PC-9 (cell line): ENCODE results near the gene LTBP3. TPM values are rescaled to one million over a fixed set of nuclear protein-coding genes. Genes with fewer than 3 reads are reported as not detected.

Experiments
- BruUV-seq: library from RNA; stranded (reverse); fragments of 400-500 nt; replicated peaks from 2 replicates; lab custom pipeline; 2021; lab: Mats Ljungman, UMichigan
- CTCF ChIA-PET: fragments of 300-600 bp; sonication (Branson Sonifier 250); formaldehyde crosslinking; loops from one replicate; lab custom pipeline; 2022; ENCODE audit warnings: antibody characterized with exemption; lab: Charles Lee
- POLR2A ChIA-PET: fragments of 300-600 bp; sonication (Branson Sonifier 250); formaldehyde crosslinking; loops from one replicate; lab custom pipeline; 2022; ENCODE audit warnings: antibody characterized with exemption; ENCODE audit not compliant: unreplicated experiment; lab: Charles Lee
- DNase-seq, 2 experiments: peaks; one replicate each; pipeline versions ENCODE4 v3.0.0 to v3.0.0-alpha.2; 2015 to 2022; ENCODE audit warnings: mixed read lengths in 1 of 2
- H2AFZ ChIP-seq: fragments of 200-600 bp; sonication (generic); 2 replicates; pipeline ENCODE4 v1.8.1; 2017; ENCODE audit warnings: antibody characterized with exemption
- H3F3A ChIP-seq: fragments of 200-600 bp; sonication (generic); 2 replicates; pipeline ENCODE4 v1.8.1; 2017; ENCODE audit warnings: antibody characterized with exemption, mild to moderate bottlenecking, low read depth; ENCODE audit not compliant: insufficient read depth
- H3K27ac ChIP-seq: fragments of 200-600 bp; sonication (generic); 2 replicates; pipeline ENCODE4 v1.6.1; 2016; ENCODE audit warnings: mixed run types
- H3K27me3 ChIP-seq: fragments of 200-600 bp; sonication (generic); 2 replicates; pipeline ENCODE4 v1.6.1; 2016; ENCODE audit warnings: low read depth, mixed run types; ENCODE audit not compliant: insufficient read depth
- H3K36me3 ChIP-seq: fragments of 200-600 bp; sonication (generic); 2 replicates; pipeline ENCODE4 v1.6.1; 2016; ENCODE audit warnings: low read depth, mixed run types
- H3K4me1 ChIP-seq: fragments of 200-600 bp; sonication (generic); replicated peaks from 2 replicates; pipeline ENCODE4 v1.6.1; 2016; ENCODE audit warnings: mixed run types; ENCODE audit not compliant: insufficient read depth
- H3K4me2 ChIP-seq: fragments of 200-600 bp; sonication (generic); 2 replicates; pipeline ENCODE4 v1.6.1; 2017; ENCODE audit warnings: mixed run types
- H3K4me3 ChIP-seq: fragments of 200-600 bp; sonication (generic); 2 replicates; pipeline ENCODE4 v1.6.1; 2016; ENCODE audit warnings: mixed run types
- H3K79me2 ChIP-seq: fragments of 200-600 bp; sonication (generic); 2 replicates; pipeline ENCODE4 v1.6.1; 2017; ENCODE audit warnings: low read depth, mixed run types
- H3K9me2 ChIP-seq: fragments of 200-600 bp; sonication (generic); 2 replicates; pipeline ENCODE4 v1.8.1; 2017; ENCODE audit warnings: mild to moderate bottlenecking; ENCODE audit not compliant: insufficient read depth
- H3K9me3 ChIP-seq: fragments of 200-600 bp; sonication (generic); 2 replicates; pipeline ENCODE4 v1.8.1; 2016; ENCODE audit warnings: low read depth; ENCODE audit not compliant: insufficient read depth
- H4K20me1 ChIP-seq: fragments of 200-600 bp; sonication (generic); 2 replicates; pipeline ENCODE4 v1.8.1; 2017; ENCODE audit not compliant: insufficient read depth
- EZH2 ChIP-seq: fragments of 200-600 bp; sonication (generic); IDR thresholded peaks from 2 replicates; pipeline ENCODE4 v1.8.0; 2017; ENCODE audit warnings: antibody characterized with exemption, low read depth
- intact Hi-C: fragments of 100-400 bp; cut with micrococcal nuclease; formaldehyde crosslinking; loops from one replicate; pipeline ENCODE4 v1.10.0; 2022; ENCODE audit not compliant: unreplicated experiment
- total RNA-seq: library from RNA; stranded (reverse); gene quantifications from 2 replicates; pipeline ENCODE4 v1.2.3, GENCODE V29; 2021
- TF ChIP-seq, protein P1 (sequence below): fragments of 200-600 bp; sonication (generic); conservative IDR thresholded peaks from 2 replicates; pipeline ENCODE4 v1.6.1; 2017; ENCODE audit warnings: mixed run types, antibody characterized with exemption, mild to moderate bottlenecking, moderate library complexity

LTBP3 gene
- total RNA-seq, 1 experiment from 2014 or later: 455 TPM

DNA sequence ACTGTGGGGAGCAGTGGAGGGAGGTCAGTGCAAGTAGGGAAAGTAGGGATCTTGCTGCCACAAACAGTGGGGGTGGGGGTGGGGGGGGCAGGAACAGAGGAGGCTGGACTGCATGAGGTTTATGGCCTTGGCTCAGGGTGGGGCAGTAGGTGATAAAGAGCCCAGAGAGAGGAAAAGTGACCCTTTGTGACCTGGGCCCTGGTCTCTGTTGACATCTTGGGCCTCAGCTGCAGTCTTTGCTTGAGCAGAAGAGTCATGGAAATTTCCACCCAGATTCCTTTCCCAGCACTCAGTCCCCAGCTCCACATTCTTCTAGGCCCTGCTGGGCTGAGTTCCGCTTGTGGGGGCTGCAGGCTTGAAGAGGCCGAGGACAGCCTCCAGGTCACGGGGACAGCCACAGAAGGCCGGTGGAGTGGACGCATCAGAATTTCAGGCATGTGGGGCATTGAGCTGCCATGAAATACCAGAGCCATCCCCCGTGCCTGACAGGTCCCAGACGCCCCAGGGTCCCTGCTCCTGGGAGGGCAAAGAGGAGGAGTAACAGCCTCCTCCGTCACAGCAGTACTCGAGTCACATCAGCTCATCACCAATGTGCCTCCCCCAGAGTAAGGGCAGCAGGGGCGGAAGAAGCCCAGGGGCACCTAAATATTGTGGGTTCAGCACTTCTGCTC, 69.0 kb downstream of the LTBP3 start:
- Histone ChIP-seq H3K27me3 (no peaks in the 10 kb centered on the region), H3K4me1 (peaks cover 93% of the 10 kb centered on the region), H3K79me2 (no peaks in the 10 kb centered on the region), H3K27ac (peak overlapping the region; percentile 88), H3K4me2 (peak overlapping the region; percentile 70), H3F3A (peaks cover 78% of the 10 kb centered on the region), H3K4me3 (no peak overlapping the region), H3K9me2 (no peaks in the 10 kb centered on the region), H3K9me3 (no peaks in the 10 kb centered on the region), H2AFZ (no peak overlapping the region), H3K36me3 (no peaks in the 10 kb centered on the region), H4K20me1 (no peaks in the 10 kb centered on the region)
- intact Hi-C loops: no loop called here
- ChIA-PET CTCF (interaction anchor here (0.6 to 1.4 kb wide), 4 partner anchors 12 to 57 kb away, joined by 3 to 7 read pairs (median 5); no protein-coding TSS in a partner anchor), POLR2A (interaction anchor here (0.6 to 2.7 kb wide), 10 partner anchors 9 to 68 kb away, joined by 3 to 42 read pairs (median 8); partner anchors contain the start of gene MALAT1)
- DNase-seq: peak; percentile 64 to 84
- BruUV-seq: no TSS peak
- TF ChIP-seq, protein P1, sequence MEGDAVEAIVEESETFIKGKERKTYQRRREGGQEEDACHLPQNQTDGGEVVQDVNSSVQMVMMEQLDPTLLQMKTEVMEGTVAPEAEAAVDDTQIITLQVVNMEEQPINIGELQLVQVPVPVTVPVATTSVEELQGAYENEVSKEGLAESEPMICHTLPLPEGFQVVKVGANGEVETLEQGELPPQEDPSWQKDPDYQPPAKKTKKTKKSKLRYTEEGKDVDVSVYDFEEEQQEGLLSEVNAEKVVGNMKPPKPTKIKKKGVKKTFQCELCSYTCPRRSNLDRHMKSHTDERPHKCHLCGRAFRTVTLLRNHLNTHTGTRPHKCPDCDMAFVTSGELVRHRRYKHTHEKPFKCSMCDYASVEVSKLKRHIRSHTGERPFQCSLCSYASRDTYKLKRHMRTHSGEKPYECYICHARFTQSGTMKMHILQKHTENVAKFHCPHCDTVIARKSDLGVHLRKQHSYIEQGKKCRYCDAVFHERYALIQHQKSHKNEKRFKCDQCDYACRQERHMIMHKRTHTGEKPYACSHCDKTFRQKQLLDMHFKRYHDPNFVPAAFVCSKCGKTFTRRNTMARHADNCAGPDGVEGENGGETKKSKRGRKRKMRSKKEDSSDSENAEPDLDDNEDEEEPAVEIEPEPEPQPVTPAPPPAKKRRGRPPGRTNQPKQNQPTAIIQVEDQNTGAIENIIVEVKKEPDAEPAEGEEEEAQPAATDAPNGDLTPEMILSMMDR: no peak
- no peak for TF ChIP-seq EZH2

Other genes starting within 250 kb of the LTBP3 start
- 17.8 and 20.8 TPM in 2 replicates for gene CDC42EP2, start 243.5 kb downstream of the LTBP3 start, total RNA-seq
- 75.6 and 80.6 TPM in 2 replicates for gene DPF2, start 224.5 kb downstream of the LTBP3 start, total RNA-seq
- gene TIGD3, start 203.6 kb downstream of the LTBP3 start, total RNA-seq: 1.7 and 1.8 TPM in 2 replicates
- 9.5 and 9.8 TPM in 2 replicates for gene SLC25A45, start 175.7 kb downstream of the LTBP3 start, total RNA-seq
- gene FRMD8, start 171.7 kb downstream of the LTBP3 start, total RNA-seq: 32.4 and 48.9 TPM in 2 replicates
- 825 and 938 TPM in 2 replicates for gene NEAT1, start 135.6 kb downstream of the LTBP3 start, total RNA-seq
- 6,494 and 7,852 TPM in 2 replicates for gene MALAT1, start 59.3 kb downstream of the LTBP3 start, total RNA-seq
- gene SCYL1, start 33.3 kb downstream of the LTBP3 start, total RNA-seq: 106 and 135 TPM in 2 replicates
- gene ZNRD2, start 12.1 kb upstream of the LTBP3 start, total RNA-seq: 51.4 and 53.5 TPM in 2 replicates
- 51.7 and 53.3 TPM in 2 replicates for gene FAM89B, start 14.2 kb upstream of the LTBP3 start, total RNA-seq
- 123 and 170 TPM in 2 replicates for gene EHBP1L1, start 17.7 kb upstream of the LTBP3 start, total RNA-seq
- gene KCNK7, start 37.4 kb upstream of the LTBP3 start, total RNA-seq: 2.1 TPM in 1 of 2 replicates, not detected in the other
- gene MAP3K11, start 55.9 kb upstream of the LTBP3 start, total RNA-seq: 87.2 and 90.3 TPM in 2 replicates
- gene PCNX3, start 57.4 kb upstream of the LTBP3 start, total RNA-seq: 76.9 and 85.9 TPM in 2 replicates
- 65.6 and 81.3 TPM in 2 replicates for gene SIPA1, start 79.7 kb upstream of the LTBP3 start, total RNA-seq
- 59.5 and 86.8 TPM in 2 replicates for gene RELA, start 104.6 kb upstream of the LTBP3 start, total RNA-seq
- gene KAT5, start 153.9 kb upstream of the LTBP3 start, total RNA-seq: 49.6 and 57.1 TPM in 2 replicates
- gene RNASEH2C, start 162.4 kb upstream of the LTBP3 start, total RNA-seq: 31.8 and 42.4 TPM in 2 replicates
- 20.8 and 28.0 TPM in 2 replicates for gene AP5B1, start 222.6 kb upstream of the LTBP3 start, total RNA-seq
- 10.2 and 10.5 TPM in 2 replicates for gene OVOL1, start 228.7 kb upstream of the LTBP3 start, total RNA-seq